MM.1S (cell line): ENCODE data around the gene KIF5C.

Experiments
- DNase-seq: peaks from one replicate; pipeline ENCODE4 v3.0.0-alpha.2; 2015
- H2AFZ ChIP-seq: fragments of 300-600 bp; sonication (generic); 2 replicates; pipeline ENCODE4 v1.6.0; 2016; ENCODE audit warnings: antibody characterized with exemption, low read length
- H3F3A ChIP-seq: fragments of 300-600 bp; sonication (generic); 2 replicates; pipeline ENCODE4 v1.6.1; 2016; ENCODE audit warnings: mild to moderate bottlenecking, antibody characterized with exemption, low read length, moderate library complexity, mixed read lengths; ENCODE audit not compliant: insufficient read depth
- H3K27ac ChIP-seq: fragments of 300-600 bp; sonication (generic); 2 replicates; pipeline ENCODE4 v1.5.1; 2016; ENCODE audit warnings: mild to moderate bottlenecking, low read length
- H3K27me3 ChIP-seq: fragments of 300-600 bp; sonication (generic); replicated peaks from 2 replicates; pipeline ENCODE4 v1.6.0; 2016; ENCODE audit warnings: low read length; ENCODE audit not compliant: insufficient read depth
- H3K36me3 ChIP-seq: fragments of 300-600 bp; sonication (generic); replicated peaks from 2 replicates; pipeline ENCODE4 v1.6.1; 2016; ENCODE audit warnings: mild to moderate bottlenecking, low read length, mixed read lengths; ENCODE audit not compliant: insufficient read depth
- H3K4me1 ChIP-seq: fragments of 300-600 bp; sonication (generic); 2 replicates; pipeline ENCODE4 v1.6.1; 2016; ENCODE audit warnings: low read length, mixed read lengths
- H3K4me2 ChIP-seq: fragments of 300-600 bp; sonication (generic); 2 replicates; pipeline ENCODE4 v1.6.0; 2016; ENCODE audit warnings: low read depth, low read length
- H3K4me3 ChIP-seq: fragments of 300-600 bp; sonication (generic); 2 replicates; pipeline ENCODE4 v1.5.1; 2016; ENCODE audit warnings: low read length, mixed read lengths
- H3K79me2 ChIP-seq: fragments of 300-600 bp; sonication (generic); 2 replicates; pipeline ENCODE4 v1.6.1; 2016; ENCODE audit warnings: mixed run types, low read length, mixed read lengths
- H3K9ac ChIP-seq: fragments of 300-600 bp; sonication (generic); 2 replicates; pipeline ENCODE4 v1.6.1; 2016; ENCODE audit warnings: low read length, mixed read lengths
- H3K9me2 ChIP-seq: fragments of 300-600 bp; sonication (generic); replicated peaks from 2 replicates; pipeline ENCODE4 v1.6.1; 2016; ENCODE audit warnings: mild to moderate bottlenecking, low read length, mixed read lengths; ENCODE audit not compliant: insufficient read depth
- H3K9me3 ChIP-seq: fragments of 300-600 bp; sonication (generic); replicated peaks from 2 replicates; pipeline ENCODE4 v1.6.1; 2016; ENCODE audit warnings: mild to moderate bottlenecking, low read length, mixed read lengths; ENCODE audit not compliant: insufficient read depth
- H4K20me1 ChIP-seq: fragments of 300-600 bp; sonication (generic); 2 replicates; pipeline ENCODE4 v1.6.1; 2016; ENCODE audit warnings: mild to moderate bottlenecking, low read length, moderate library complexity, mixed read lengths; ENCODE audit not compliant: insufficient read depth
- CTCF ChIP-seq: fragments of 300-600 bp; sonication (generic); IDR thresholded peaks from 2 replicates; pipeline ENCODE4 v1.5.1; 2016; ENCODE audit warnings: antibody characterized with exemption, low read length, mixed read lengths
- EZH2 ChIP-seq: fragments of 300-600 bp; sonication (generic); optimal IDR thresholded peaks from 2 replicates; pipeline ENCODE3; 2017; ENCODE audit warnings: low read depth, mild to moderate bottlenecking, antibody characterized with exemption, low read length, mixed read lengths
- EZH2phosphoT487 ChIP-seq: fragments of 300-600 bp; sonication (generic); IDR thresholded peaks from 2 replicates; pipeline ENCODE4 v1.6.1; 2018; ENCODE audit warnings: antibody characterized with exemption, low read length

The KIF5C gene

GRCh38 chr2:148874868-148875341 is at the start of gene KIF5C:
TSS of gene KIF5C (plus strand) at chr2:148875227. CDS start at chr2:148875618, 391 bp downstream.
- no peaks in the 10 kb centered on the region for H3K4me1 ChIP-seq
- no peaks in the 10 kb centered on the region for H4K20me1 ChIP-seq
- no peak for TF ChIP-seq EZH2phosphoT487
- TF ChIP-seq EZH2: no peak
- no peak for TF ChIP-seq CTCF
- peak; percentile 84 for DNase-seq
- peak within 1 kb of the TSS; percentile 36 for H2AFZ ChIP-seq
- no peaks in the 10 kb centered on the region for H3K36me3 ChIP-seq
- no peaks in the 10 kb centered on the region for H3K27me3 ChIP-seq
- H3K4me3 ChIP-seq: peak within 1 kb of the TSS; percentile 38; the same call in 1 of the 2 replicates
- H3K9ac ChIP-seq: no peak within 1 kb of the TSS
- H3K9me3 ChIP-seq: no peaks in the 10 kb centered on the region
- no peaks in the 10 kb centered on the region for H3K9me2 ChIP-seq
- H3K27ac ChIP-seq: no peak within 1 kb of the TSS
- peak within 1 kb of the TSS; percentile 53 for H3K4me2 ChIP-seq
- H3K79me2 ChIP-seq: no peaks in the 10 kb centered on the region
- H3F3A ChIP-seq: no peaks in the 10 kb centered on the region

- Histone ChIP-seq H3K9me2 (no peaks in the 10 kb centered on the region), H3K79me2 (no peaks in the 10 kb centered on the region), H3K27me3 (no peaks in the 10 kb centered on the region), H3F3A (no peaks in the 10 kb centered on the region), H3K4me2 (no peak overlapping the region), H4K20me1 (no peaks in the 10 kb centered on the region), H3K4me1 (no peaks in the 10 kb centered on the region), H3K4me3 (no peak overlapping the region), H2AFZ (no peak overlapping the region), H3K36me3 (no peaks in the 10 kb centered on the region), H3K9ac (no peak overlapping the region), H3K9me3 (no peaks in the 10 kb centered on the region), H3K27ac (no peak overlapping the region)
- DNase-seq: no peak
- TF ChIP-seq CTCF (no peak), EZH2 (no peak), EZH2phosphoT487 (no peak)
These were observed 48.2 kb upstream of the KIF5C start for GRCh38 chr2:148826791-148827190.

- Histone ChIP-seq H3K4me1 (no peaks in the 10 kb centered on the region), H3K27me3 (no peaks in the 10 kb centered on the region), H3K27ac (no peak overlapping the region), H3K9ac (no peak overlapping the region), H4K20me1 (no peaks in the 10 kb centered on the region), H3K4me3 (no peak overlapping the region), H3K4me2 (no peak overlapping the region), H3K36me3 (no peaks in the 10 kb centered on the region), H3K9me3 (no peaks in the 10 kb centered on the region), H3K79me2 (no peaks in the 10 kb centered on the region), H3K9me2 (no peaks in the 10 kb centered on the region), H3F3A (no peaks in the 10 kb centered on the region), H2AFZ (no peak overlapping the region)
- no peak for DNase-seq
- TF ChIP-seq EZH2phosphoT487: no peak
- TF ChIP-seq EZH2: no peak
- no peak for TF ChIP-seq CTCF
These were observed 46.1 kb upstream of the KIF5C start for GRCh38 chr2:148828941-148829340.
